ENCODE data around the gene RBFOX1.

Gene RBFOX1

GRCh38 chr16:7716660-7717550, 384.3 kb downstream of the RBFOX1 start:
- no peaks in the 10 kb centered on the region for H3F3A ChIP-seq (ENCODE audit: insufficient read depth, low read length)
- H3K36me3 ChIP-seq (ENCODE audit: insufficient read depth, low read length), result no peaks in the 10 kb centered on the region
- H3K27ac ChIP-seq (ENCODE audit: low read depth, low read length, poor library complexity, severe bottlenecking), result no peak overlapping the region
- no peaks in the 10 kb centered on the region for H3K27me3 ChIP-seq (ENCODE audit: insufficient read depth, low read length)
- no peaks in the 10 kb centered on the region for H3K4me1 ChIP-seq (ENCODE audit: insufficient read depth, low read length, severe bottlenecking)
- H4K20me1 ChIP-seq (ENCODE audit: insufficient read depth, low read length), result no peaks in the 10 kb centered on the region
- H3K79me2 ChIP-seq (ENCODE audit: insufficient read depth, low read length), result no peaks in the 10 kb centered on the region
- TF ChIP-seq EZH2 (IDR thresholded peaks at IDR 0.05; ENCODE audit: borderline replicate concordance, low read length), result no peak
- TF ChIP-seq, protein P1, sequence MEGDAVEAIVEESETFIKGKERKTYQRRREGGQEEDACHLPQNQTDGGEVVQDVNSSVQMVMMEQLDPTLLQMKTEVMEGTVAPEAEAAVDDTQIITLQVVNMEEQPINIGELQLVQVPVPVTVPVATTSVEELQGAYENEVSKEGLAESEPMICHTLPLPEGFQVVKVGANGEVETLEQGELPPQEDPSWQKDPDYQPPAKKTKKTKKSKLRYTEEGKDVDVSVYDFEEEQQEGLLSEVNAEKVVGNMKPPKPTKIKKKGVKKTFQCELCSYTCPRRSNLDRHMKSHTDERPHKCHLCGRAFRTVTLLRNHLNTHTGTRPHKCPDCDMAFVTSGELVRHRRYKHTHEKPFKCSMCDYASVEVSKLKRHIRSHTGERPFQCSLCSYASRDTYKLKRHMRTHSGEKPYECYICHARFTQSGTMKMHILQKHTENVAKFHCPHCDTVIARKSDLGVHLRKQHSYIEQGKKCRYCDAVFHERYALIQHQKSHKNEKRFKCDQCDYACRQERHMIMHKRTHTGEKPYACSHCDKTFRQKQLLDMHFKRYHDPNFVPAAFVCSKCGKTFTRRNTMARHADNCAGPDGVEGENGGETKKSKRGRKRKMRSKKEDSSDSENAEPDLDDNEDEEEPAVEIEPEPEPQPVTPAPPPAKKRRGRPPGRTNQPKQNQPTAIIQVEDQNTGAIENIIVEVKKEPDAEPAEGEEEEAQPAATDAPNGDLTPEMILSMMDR (IDR thresholded peaks at IDR 0.05; ENCODE audit: low read length), result no peak
- no peak overlapping the region for H2AFZ ChIP-seq (ENCODE audit: low read length)
- no peaks in the 10 kb centered on the region for H3K9me2 ChIP-seq (ENCODE audit: low read depth, low read length)
- no peak overlapping the region for H3K4me2 ChIP-seq (ENCODE audit: low read length)
- H3K4me3 ChIP-seq (ENCODE audit: low read depth, low read length, poor library complexity, severe bottlenecking), result no peak overlapping the region
- H3K9ac ChIP-seq (ENCODE audit: low read length), result no peak overlapping the region
- H3K9me3 ChIP-seq (ENCODE audit: low read length), result no peaks in the 10 kb centered on the region

GRCh38 chr16:7722761-7723160, 390.1 kb downstream of the RBFOX1 start:
- Histone ChIP-seq H3K79me2 (ENCODE audit: insufficient read depth, low read length) (no peaks in the 10 kb centered on the region), H3K9ac (ENCODE audit: low read length) (no peak overlapping the region)
- TF ChIP-seq EZH2 (IDR thresholded peaks at IDR 0.05; ENCODE audit: borderline replicate concordance, low read length), result no peak
- TF ChIP-seq, protein P1 (IDR thresholded peaks at IDR 0.05; ENCODE audit: low read length), result no peak

DNA sequence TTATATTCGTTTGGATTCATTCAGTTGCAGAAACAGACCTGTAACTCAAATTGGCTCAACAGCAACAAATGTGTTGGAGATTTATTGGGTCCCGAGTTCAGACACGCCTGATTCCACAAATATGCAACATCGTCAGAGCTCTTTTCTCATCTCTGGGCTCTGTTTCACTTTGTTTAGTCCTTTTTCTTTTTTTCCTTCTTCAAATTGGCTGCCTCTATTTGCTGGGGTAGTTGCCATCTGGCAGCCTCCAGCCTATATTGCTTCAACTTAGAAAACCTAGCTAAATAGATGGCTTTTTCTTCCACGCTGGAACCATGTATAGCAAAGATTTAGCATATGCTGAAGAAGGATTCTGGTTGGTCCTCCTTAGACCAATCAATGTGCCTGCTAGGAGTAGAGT, 398.5 kb downstream of the RBFOX1 start:
- Histone ChIP-seq H3K36me3 (ENCODE audit: insufficient read depth, low read length) (no peaks in the 10 kb centered on the region), H3F3A (ENCODE audit: insufficient read depth, low read length) (no peaks in the 10 kb centered on the region), H3K4me3 (ENCODE audit: low read depth, low read length, poor library complexity, severe bottlenecking) (no peak overlapping the region), H3K9ac (ENCODE audit: low read length) (no peak overlapping the region), H3K9me3 (ENCODE audit: low read length) (no peaks in the 10 kb centered on the region), H3K27me3 (ENCODE audit: insufficient read depth, low read length) (no peaks in the 10 kb centered on the region), H2AFZ (ENCODE audit: low read length) (no peak overlapping the region), H4K20me1 (ENCODE audit: insufficient read depth, low read length) (no peaks in the 10 kb centered on the region), H3K9me2 (ENCODE audit: low read depth, low read length) (no peaks in the 10 kb centered on the region), H3K27ac (ENCODE audit: low read depth, low read length, poor library complexity, severe bottlenecking) (no peak overlapping the region), H3K4me1 (ENCODE audit: insufficient read depth, low read length, severe bottlenecking) (no peaks in the 10 kb centered on the region), H3K4me2 (ENCODE audit: low read length) (no peak overlapping the region), H3K79me2 (ENCODE audit: insufficient read depth, low read length) (no peaks in the 10 kb centered on the region)
- no peak for TF ChIP-seq EZH2 (IDR thresholded peaks at IDR 0.05; ENCODE audit: borderline replicate concordance, low read length)
- TF ChIP-seq, protein P1 (IDR thresholded peaks at IDR 0.05; ENCODE audit: low read length), result no peak

More at GRCh38 chr16:7722761-7723160, 390.1 kb downstream of the RBFOX1 start:
- no peak overlapping the region for H3K27ac ChIP-seq (ENCODE audit: low read depth, low read length, poor library complexity, severe bottlenecking)
- H3K4me1 ChIP-seq (ENCODE audit: insufficient read depth, low read length, severe bottlenecking), result no peaks in the 10 kb centered on the region
- H2AFZ ChIP-seq (ENCODE audit: low read length), result no peak overlapping the region
- H3K4me3 ChIP-seq (ENCODE audit: low read depth, low read length, poor library complexity, severe bottlenecking), result no peak overlapping the region
- H4K20me1 ChIP-seq (ENCODE audit: insufficient read depth, low read length), result no peaks in the 10 kb centered on the region
- H3K4me2 ChIP-seq (ENCODE audit: low read length), result no peak overlapping the region
- H3K36me3 ChIP-seq (ENCODE audit: insufficient read depth, low read length), result no peaks in the 10 kb centered on the region
- H3F3A ChIP-seq (ENCODE audit: insufficient read depth, low read length), result no peaks in the 10 kb centered on the region
- no peaks in the 10 kb centered on the region for H3K27me3 ChIP-seq (ENCODE audit: insufficient read depth, low read length)
- H3K9me3 ChIP-seq (ENCODE audit: low read length), result no peaks in the 10 kb centered on the region
- H3K9me2 ChIP-seq (ENCODE audit: low read depth, low read length), result no peaks in the 10 kb centered on the region

All from OCI-LY1 (cell line).